NAMALWA (cell line): ENCODE results near the gene FAM149A.
A peak's percentile ranks its signal among the peaks of the same experiment; 100 is the strongest.

Experiments used
- DNase-seq: peaks from one replicate; pipeline ENCODE4 v3.0.0-alpha.2; 2015; ENCODE audit warnings: low spot score

FAM149A gene

DNA sequence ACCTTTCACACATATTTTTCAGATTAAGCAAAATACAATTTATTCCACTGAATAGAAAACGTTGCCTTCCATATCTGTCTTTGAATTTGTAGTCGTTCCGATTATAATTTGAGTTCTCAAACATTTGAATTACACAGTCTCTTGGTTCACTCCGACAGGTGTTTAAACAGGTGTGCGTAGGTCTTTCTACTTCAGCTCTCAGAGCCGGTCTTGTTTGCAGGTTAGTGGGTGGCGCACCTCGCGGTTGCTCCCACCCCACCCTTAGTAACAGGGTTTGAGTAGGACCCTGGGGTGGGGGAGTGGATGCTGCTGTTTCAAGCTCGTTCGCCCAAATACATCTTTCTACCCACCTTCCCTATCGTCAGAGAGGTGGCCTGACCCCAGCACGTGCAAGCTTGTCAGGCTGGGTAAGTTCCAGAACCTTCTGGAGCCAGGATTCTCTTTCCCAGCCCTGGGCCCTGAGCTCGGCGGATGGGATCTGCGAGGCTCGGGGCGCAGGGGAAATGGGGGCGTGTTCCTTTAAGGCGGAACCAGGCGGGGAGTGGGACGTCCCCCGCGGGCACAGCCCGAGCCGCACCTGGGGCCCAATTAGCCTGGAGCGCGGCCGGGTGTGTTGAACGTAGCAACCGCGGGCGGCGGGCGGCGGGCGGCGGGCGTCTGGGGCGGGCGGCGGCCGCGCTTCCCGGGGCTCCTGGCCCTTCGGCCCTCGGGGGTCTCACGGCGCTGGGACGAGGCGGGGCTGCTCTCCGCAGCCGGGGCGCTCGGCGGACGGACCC is at the start of gene FAM149A:
TSS of gene FAM149A (plus strand) at position 591 of the 776 bp plus-strand sequence.
- DNase-seq = no peak

DNA sequence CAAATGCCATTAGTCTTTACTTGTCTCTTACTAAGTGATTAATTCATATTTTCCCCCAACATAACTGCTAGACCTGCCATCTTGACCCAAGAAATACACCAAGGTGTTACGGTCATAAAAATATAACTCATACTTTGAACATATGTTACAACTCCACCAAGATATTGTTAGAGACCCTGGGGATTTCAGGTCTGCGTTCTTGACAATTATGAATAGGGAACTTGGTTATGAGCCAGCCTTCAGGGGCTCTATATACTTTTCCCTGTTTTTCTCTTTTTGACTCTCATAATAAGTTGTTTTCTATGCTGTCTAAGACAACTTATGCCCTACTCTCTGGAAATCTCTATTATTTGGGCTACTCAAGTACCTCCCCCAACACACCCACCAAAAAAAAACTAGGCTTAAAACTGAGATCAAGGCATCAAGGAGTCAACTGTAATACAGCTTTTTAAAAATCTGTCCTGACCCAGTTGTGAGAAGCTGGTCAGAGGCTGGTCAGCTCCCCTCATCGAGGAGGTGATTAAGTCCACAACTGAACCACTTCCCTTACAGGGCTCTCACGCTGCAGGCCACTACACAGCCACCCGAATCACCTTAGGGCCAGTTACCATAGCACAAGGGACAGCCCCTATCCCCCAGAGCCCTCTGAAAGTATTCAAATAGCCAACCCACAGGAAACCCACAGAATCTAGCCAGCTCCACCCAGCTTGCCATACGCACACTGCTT is 46.1 kb upstream of the FAM149A start:
- DNase-seq = no peak

DNA sequence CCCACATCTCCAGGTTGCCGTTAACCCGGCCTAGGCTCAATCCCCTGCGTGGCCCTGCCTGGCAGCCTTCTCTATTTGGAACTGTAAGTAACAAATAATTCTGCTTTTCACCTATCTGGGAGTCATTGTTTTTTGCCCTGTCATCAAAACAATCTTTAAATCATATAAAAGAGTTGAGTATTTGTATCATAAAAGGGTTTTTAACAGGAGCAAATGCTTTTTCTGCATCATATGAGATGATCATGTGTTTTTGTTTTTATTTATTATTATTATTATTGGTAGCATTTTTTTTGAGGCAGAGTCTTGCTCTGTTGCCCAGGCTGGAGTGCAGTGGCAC is 45.6 kb upstream of the FAM149A start:
- no peak for DNase-seq

DNA sequence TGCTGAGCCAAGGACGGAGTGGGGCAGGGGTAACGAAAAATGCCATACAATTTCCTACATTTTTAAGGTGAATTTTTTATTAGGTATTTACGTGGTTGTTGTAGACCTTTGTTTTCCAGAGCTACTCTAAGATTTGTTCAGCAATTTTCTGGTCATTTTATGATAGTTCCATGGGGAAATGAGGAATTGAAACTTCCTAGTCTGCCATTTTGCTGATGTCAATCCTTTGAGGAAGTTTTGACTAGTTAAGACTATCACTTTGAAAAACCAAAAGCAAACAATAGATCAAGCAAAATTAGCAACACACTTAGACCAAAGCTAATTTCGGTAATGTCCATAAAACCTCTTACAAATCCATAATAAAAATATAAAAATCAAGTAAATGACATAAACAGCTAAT is 42.6 kb upstream of the FAM149A start:
- DNase-seq = no peak

DNA sequence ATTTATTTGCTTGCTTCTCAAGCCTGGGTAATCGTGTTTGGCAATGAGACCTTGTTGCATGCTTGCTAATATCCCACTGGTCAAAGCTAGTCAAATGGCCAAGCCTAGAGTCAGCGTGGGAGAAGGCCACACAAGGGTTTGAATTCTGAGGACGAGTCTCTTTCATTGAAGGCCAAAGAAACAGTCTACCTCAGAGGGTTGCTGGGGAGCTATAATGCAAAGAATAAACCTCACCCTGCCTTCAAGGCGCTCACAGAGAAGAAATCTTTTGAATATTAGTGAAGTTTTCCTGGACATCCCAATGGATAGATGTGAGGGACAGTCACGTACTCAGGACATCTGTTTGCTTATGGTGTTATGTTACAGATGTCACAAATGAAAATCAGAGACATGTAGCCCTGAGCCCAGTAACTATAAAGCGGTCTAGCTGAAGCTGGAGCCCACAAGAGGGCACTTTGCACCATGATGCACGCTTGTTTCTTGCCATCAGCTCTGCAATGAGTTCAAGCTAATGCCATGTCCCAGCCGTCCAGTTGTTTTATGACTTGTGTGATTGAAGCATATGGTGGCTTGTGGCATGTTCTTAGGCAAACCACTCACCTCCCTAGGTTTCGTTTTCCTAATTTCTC is 36.6 kb upstream of the FAM149A start:
- DNase-seq = peak; percentile 55

DNA sequence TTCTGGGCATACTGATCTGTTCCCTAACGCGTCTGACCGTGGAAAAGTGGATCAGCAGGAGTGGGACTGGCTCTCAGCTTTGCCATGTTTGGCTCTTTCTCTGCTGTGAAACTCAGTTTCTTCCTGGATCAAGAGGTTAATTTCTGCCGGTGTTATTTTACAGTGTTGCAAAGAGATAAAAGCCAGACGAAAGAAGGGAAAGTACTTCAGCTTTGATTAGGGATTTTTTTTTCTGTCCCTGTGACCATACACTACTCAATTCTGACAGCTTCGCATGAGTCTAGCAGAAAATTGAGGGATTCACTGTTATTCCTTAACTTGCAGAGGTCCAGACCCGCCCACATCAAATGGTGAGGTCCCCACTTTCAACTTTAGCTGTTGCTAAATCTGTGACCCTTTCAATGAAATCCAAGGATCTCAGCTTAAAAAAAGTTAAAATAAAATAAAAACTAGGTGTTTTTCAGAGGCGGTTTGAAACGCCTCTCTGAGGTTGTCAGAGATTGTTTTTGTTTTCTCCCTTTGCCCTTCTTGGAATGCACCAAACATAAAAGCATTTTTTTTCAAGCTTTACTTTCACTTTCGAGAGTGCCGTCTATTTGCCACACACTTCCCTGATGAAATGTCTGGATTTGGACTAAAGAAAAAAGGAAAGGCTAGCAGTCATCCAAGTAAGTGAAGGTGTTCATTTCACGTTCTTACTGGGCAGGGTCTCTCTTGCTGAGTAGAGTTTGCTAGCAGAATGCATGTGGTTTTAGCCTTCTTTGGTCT is 35.7 kb upstream of the FAM149A start, which contains the start of gene TLR3:
TSS of gene TLR3 (plus strand) at position 576 of the 768 bp plus-strand sequence. CDS start 7,464 bp downstream, outside the sequence.
- peak; percentile 16 for DNase-seq

DNA sequence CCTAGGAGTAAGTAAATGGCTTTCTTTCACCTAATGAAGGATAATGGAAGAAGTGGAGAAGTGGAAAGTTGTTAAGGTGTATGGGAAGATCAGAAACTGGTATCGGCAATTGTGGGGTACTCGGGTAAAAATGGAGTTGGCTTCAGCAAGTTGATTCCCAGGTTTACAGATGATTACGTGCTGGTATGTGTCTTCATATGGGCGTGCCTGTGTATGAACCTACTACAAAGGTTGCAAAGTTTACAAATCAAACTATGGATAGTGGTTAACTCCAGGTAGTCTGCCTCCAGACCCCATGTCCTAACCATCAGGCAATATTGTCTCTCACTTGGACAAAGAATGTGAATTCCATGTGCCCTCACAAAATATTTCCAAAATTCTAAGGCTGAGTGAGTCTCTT is 34.8 kb upstream of the FAM149A start:
- DNase-seq = no peak

DNA sequence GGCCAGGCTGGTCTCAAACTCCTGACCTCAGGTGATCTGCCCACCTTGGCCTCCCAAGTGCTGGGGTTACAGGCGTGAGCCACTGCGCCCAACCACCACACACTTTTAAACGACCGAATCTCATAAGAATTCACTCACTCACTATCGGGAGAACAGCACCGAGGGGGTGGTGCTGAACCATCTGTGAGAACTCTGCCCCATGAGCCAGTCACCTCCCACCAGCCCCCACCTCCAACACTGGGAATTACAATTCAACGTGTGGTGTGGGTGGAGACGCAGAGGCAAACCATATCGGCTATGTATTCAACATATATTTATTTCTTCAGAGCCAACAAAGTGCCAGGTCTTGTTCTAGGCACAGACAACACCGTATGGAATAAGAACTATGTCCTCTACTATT is 32.0 kb upstream of the FAM149A start:
- no peak for DNase-seq

DNA sequence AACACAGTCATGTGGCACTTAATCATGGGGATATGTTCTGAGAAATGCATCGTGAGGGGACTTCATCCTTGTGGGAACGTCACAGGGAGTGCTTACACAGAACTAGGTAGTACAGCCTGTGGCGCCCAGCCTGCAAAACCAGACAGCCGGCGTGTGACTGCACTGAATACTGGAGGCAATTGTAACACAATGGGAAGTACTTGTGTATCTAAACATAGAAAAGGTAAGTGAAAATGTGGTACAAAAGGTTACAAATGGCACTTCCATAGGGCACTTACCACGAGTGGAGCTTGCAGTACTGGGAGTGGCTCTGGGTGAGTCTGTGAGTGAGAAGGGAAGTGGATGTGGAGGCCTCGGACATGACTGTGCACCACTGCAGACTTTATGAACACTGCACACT is 30.3 kb upstream of the FAM149A start:
- no peak for DNase-seq

DNA sequence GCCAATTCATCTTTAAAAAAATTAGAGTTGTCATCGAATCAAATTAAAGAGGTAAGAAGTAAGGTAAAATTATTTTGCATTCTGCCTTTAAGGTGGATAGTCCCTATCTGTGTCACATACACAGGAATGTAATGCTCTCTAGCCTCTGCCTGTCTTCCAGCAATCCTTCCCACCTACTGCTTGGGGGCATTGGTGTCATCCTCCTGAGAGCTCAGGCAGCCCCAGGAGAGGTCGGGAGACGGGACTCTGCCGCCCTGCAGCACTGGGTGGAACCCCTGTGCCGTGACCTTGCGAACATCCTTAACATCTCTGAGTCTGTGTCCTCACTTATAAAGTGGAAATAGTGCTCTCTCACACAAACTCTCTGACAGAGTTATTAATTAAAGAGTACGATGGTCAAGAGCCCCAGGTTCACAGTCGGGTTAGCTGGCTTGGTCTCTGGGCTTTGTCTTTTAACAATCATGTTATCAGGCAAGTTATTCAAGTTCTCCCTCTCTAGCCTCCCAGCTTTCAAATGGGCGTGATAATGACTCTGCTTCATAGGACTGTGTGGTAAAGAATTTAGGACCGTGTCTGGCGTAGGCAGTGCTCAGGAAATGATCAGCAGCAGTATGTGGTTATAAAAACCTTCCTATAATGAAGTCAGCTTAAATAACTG is 25.4 kb upstream of the FAM149A start:
- DNase-seq = no peak

DNA sequence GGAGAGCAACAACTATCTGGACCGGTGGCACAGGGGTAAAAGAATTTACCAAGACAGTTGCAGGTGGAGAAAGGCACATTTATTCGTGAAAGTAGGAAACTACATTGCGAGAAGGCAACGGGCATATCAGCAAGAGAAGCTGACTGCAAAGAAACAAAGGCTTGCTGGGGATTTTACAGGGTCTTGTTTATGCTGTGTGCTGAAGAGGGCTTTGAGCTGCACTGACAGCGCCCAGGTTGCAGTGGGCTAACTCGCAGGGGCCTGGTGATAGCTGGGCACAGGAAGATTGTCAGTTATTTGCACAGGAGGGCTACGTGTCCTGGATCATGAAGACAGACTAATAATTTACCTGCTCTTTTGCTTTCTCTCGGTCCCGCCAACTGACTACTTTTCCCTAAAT is 24.8 kb upstream of the FAM149A start:
- DNase-seq = no peak

DNA sequence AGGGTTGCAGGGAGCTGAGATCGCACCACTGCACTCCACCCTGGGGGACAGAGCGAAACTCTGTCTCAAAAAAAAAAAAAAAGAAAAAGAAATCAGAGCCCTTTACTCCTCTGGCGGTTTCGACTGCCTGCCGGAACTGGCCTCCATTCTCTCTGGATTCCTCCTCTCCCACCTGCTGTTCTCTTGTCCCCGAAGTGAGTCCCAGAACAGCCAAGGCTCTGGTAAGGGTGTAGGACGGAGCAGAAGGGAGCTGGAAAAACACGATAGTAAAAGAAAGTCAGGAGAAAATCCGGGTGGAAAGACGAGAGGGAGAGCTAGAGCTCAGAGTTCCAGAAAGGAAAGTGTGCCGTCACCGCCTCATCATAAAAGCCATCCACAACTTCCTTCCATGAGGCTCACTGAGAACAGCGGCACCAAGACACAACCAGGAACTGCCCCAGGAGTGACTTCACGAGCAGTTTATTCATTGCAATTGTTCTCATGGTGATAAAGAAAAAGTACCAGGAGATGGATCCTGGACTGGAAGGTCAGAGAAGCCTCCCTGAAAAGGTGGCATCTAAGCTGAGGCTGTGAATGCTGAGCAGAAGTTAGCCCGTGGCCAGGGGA is 23.2 kb upstream of the FAM149A start:
- no peak for DNase-seq

DNA sequence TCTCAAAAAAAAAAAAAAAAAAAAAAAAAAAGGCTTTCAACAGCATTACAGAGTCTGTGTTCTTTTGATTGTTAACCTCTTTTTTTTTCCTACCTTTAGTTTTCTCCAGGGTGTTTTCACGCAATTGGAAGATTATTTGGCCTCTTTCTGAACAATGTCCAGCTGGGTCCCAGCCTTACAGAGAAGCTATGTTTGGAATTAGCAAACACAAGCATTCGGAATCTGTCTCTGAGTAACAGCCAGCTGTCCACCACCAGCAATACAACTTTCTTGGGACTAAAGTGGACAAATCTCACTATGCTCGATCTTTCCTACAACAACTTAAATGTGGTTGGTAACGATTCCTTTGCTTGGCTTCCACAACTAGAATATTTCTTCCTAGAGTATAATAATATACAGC is 22.3 kb upstream of the FAM149A start:
- no peak for DNase-seq

DNA sequence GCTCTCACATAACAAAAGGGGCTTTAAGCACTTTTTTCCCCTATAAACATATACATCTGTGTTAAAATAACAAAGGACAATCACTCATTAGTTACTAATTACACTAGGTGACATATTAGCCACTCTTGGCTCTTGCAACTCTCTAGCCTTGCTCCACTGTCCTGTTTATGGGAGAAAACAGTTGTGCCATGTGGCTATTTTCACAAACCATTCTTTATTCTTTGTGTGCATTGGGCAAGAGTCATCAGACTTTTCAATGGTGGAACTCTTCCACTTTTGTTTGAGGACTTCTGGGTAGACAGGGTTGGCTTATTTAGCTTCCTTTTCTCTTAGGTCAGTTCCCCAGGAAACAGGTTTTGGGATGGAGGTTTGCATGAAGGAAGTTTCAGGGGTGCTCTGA is 16.0 kb upstream of the FAM149A start:
- DNase-seq = no peak

DNA sequence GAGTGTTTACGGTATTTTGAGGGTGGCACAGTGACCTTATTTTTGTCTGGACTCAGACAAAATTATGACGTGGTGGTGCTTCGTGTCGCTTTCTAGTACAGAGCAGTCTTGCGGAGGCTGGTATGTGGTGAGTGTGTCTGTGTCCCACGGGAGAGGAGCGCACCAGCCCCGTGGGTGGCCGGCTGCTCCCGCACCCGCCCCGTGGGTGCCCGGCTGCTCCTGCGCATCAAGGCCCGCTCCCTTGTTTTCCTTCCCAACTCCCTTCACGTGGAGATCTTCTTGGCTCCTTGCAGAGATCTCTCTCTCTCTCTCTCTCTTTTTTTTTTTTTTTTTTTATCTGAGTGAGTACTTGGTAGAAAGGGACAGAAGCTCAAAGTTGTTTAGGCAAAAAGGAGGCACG is 12.2 kb upstream of the FAM149A start:
- no peak for DNase-seq

DNA sequence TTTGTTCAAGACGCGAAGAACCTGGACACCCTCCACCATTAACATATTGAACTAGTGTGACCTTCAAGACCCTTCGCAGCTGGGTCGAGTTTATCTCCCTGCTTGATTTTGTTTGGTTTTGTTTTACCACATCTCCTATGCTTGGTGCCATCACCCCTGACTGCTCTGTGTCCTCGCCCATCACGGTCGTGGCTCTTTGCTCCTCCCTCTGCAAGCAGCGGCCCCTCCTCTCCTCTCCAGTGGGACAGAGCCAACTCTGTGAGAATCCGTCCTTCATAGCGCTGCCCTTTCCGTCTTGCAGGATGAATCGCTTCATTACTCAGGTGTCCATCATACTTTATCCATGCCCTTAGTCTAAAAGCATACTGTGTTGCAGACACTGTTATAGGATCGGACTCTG is 9.1 kb upstream of the FAM149A start:
- DNase-seq = no peak

DNA sequence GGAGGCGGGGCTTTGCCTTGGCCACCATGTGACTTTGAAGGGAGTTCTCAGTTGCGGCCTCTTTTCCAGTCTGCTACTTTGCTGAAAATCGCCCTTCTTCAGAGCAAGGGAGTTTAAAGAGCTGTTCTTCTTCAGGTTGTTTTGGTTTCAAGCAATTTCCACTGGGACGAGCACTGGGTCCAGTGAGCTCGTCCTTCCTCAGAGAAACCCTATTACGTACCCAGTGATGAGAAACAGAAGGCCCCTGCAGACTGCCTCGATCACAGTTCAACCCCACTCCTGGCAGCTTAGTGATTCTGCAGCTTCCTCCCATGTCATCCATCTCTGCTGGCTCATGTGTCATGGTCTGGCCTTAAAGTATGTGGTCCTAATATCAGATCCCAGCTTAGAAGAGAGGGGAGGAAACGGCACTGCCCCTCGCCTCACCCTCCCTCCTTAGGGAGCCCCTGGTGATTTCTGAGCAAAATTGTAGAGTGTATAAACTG is 7.8 kb upstream of the FAM149A start:
- no peak for DNase-seq

DNA sequence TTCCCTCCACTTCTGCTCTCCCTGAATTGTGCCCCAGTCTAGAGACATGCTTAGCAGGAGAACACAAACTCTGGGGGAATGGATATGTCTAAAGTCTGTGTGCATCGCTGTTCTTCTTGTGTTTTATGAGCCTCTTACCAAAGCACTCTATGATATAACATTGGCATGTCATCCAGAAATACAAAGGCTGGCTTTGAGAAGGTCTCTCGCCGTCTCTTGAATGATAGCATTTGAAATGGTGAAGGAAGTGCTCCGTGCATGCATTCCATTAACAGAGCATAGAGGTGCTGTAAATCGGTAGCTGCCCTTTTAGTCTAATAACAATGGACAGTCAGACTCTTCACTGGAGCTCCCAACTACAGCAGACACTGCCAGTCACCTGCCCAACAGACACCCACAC is 7.1 kb upstream of the FAM149A start:
- DNase-seq = no peak

DNA sequence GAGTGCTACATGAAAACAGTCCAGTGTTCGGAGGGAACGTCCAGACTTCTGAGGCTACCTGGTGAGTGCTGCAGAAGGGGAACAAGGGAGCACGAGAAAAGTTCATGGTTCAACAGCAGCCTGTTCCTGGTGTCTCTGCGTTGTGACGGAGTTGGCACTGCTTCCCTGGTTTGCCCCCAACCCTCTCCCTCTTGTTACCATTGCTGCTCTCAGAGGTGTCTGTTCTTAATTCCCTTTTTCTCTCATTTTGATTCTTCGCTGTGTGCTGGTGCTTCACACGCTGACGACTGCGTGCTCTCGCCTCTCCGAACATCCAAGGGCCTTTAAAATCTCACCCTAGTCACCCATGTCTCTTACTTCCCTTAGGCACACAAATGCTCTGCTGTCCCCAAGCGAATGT is 1.6 kb upstream of the FAM149A start:
- no peak for DNase-seq

DNA sequence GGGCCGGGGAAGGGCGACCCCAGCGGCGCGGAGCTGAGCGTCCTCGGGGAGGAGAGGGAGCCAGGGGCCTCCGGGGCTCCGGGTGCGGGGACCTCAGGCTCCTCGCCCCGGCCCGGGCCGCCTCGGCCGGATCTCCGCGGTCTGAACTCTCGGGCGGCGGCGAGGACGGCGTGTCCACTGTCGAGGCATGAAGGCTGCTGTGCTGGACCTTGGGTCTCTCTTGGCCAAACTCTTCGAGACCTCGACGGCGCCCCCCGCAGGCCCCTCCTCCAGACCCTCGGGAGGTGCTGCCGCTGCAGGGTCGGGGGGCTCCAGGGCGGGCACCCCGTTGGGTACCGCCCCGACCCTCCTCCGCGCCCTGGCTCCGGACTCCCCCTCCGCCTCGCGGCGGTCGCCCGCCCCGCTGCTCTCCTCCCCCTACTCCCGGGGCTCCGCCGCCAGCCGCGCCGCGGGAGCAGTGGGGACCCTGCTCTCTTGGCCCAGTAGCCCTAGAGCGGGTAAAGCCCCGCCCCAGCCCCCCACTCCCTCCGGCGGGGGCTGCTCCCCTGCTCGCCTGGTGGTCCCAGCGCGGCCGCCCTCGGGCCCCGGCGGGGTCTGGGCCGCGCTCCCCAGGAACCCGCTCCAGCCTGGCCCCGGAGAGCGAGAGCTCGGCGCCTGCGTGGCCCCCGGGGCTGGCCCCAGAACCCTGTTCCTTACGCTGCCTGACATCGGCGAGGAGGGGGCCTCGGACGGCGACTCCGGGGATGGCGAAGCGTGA is 564 bp downstream of the FAM149A start:
- DNase-seq = no peak
